ENCODE data around the gene MRC2.

The MRC2 gene

GRCh38 chr17:62581764-62582163 lies 45.7 kb upstream of the MRC2 start:
- Histone ChIP-seq H3K4me2 (ENCODE audit: low read depth, low read length, poor library complexity, severe bottlenecking) (no peak overlapping the region), H2AFZ (ENCODE audit: low read depth, low read length, severe bottlenecking) (no peak overlapping the region), H3K27me3 (ENCODE audit: low read length) (no peaks in the 10 kb centered on the region), H3K4me3 (ENCODE audit: insufficient read depth, low read length, poor library complexity, severe bottlenecking) (no peak overlapping the region), H3K9me3 (ENCODE audit: insufficient read depth, low read length) (no peaks in the 10 kb centered on the region), H3K27ac (ENCODE audit: low read depth, low read length) (no peak overlapping the region), H3K79me2 (ENCODE audit: insufficient read depth, low read length) (no peaks in the 10 kb centered on the region; the same call in 1 of the 2 replicates), H3K9ac (ENCODE audit: low read length) (no peak overlapping the region), H3K36me3 (ENCODE audit: low read length) (peaks cover 23% of the 10 kb centered on the region; the same call in 1 of the 2 replicates), H4K20me1 (ENCODE audit: low read depth, low read length) (no peaks in the 10 kb centered on the region), H3F3A (ENCODE audit: insufficient read depth) (no peaks in the 10 kb centered on the region), H3K9me2 (replicated peaks; ENCODE audit: insufficient read depth, low read length) (no peaks in the 10 kb centered on the region)
- TF ChIP-seq EZH2phosphoT487 (conservative IDR thresholded peaks at IDR 0.05; ENCODE audit: low read length) (no peak), CTCF (IDR thresholded peaks at IDR 0.05; ENCODE audit: insufficient read depth, low read length, poor library complexity, severe bottlenecking) (no peak)

- H3K4me2 ChIP-seq (ENCODE audit: low read depth, low read length, poor library complexity, severe bottlenecking): no peak overlapping the region
- H4K20me1 ChIP-seq (ENCODE audit: low read depth, low read length): no peaks in the 10 kb centered on the region
- H3K4me3 ChIP-seq (ENCODE audit: insufficient read depth, low read length, poor library complexity, severe bottlenecking): no peak overlapping the region
- H2AFZ ChIP-seq (ENCODE audit: low read depth, low read length, severe bottlenecking): no peak overlapping the region
- H3K27me3 ChIP-seq (ENCODE audit: low read length): no peaks in the 10 kb centered on the region
- H3K27ac ChIP-seq (ENCODE audit: low read depth, low read length): no peak overlapping the region
- H3K36me3 ChIP-seq (ENCODE audit: low read length): peaks cover 17% of the 10 kb centered on the region
- H3K9me3 ChIP-seq (ENCODE audit: insufficient read depth, low read length): no peaks in the 10 kb centered on the region
- no peaks in the 10 kb centered on the region for H3K79me2 ChIP-seq (ENCODE audit: insufficient read depth, low read length)
- H3K9ac ChIP-seq (ENCODE audit: low read length): no peak overlapping the region
- TF ChIP-seq CTCF (IDR thresholded peaks at IDR 0.05; ENCODE audit: insufficient read depth, low read length, poor library complexity, severe bottlenecking) (no peak), EZH2phosphoT487 (conservative IDR thresholded peaks at IDR 0.05; ENCODE audit: low read length) (no peak)
- no peaks in the 10 kb centered on the region for H3F3A ChIP-seq (ENCODE audit: insufficient read depth)
- no peaks in the 10 kb centered on the region for H3K9me2 ChIP-seq (replicated peaks; ENCODE audit: insufficient read depth, low read length)
Measured at GRCh38 chr17:62587554-62587953, 39.9 kb upstream of the MRC2 start.

GRCh38 chr17:62588109-62588508 lies 39.4 kb upstream of the MRC2 start:
- Histone ChIP-seq H3K4me2 (ENCODE audit: low read depth, low read length, poor library complexity, severe bottlenecking) (no peak overlapping the region), H3K9me2 (replicated peaks; ENCODE audit: insufficient read depth, low read length) (no peaks in the 10 kb centered on the region), H3K27ac (ENCODE audit: low read depth, low read length) (no peak overlapping the region), H3K27me3 (ENCODE audit: low read length) (no peaks in the 10 kb centered on the region), H3K36me3 (ENCODE audit: low read length) (peaks cover 17% of the 10 kb centered on the region), H3K9me3 (ENCODE audit: insufficient read depth, low read length) (no peaks in the 10 kb centered on the region), H3K79me2 (ENCODE audit: insufficient read depth, low read length) (no peaks in the 10 kb centered on the region), H2AFZ (ENCODE audit: low read depth, low read length, severe bottlenecking) (no peak overlapping the region), H4K20me1 (ENCODE audit: low read depth, low read length) (no peaks in the 10 kb centered on the region), H3K4me3 (ENCODE audit: insufficient read depth, low read length, poor library complexity, severe bottlenecking) (no peak overlapping the region), H3K9ac (ENCODE audit: low read length) (no peak overlapping the region), H3F3A (ENCODE audit: insufficient read depth) (no peaks in the 10 kb centered on the region)
- no peak for TF ChIP-seq CTCF (IDR thresholded peaks at IDR 0.05; ENCODE audit: insufficient read depth, low read length, poor library complexity, severe bottlenecking)
- TF ChIP-seq EZH2phosphoT487 (conservative IDR thresholded peaks at IDR 0.05; ENCODE audit: low read length): no peak
